Natural killer cell (primary cell): ENCODE measurements around the gene AMN. TPM values are rescaled to one million over a fixed set of nuclear protein-coding genes. Genes with fewer than 3 reads are reported as not detected.

Experiments
- ATAC-seq, 3 donors: fragments of 150-1000 bp in 2 of 3; fragments of 200-7000 bp in 1 of 3; cut with Tn5 transposase; 1 replicate in 1 of 3; 2 replicates in 2 of 3; pipeline ENCODE4 v1.10.0; 2021; ENCODE audit warnings: mild to moderate bottlenecking in 2 of 3, moderate library complexity in 2 of 3
- DNase-seq, 2 donors: peaks; one replicate each; pipeline versions ENCODE4 v3.0.0 to v3.0.0-alpha.2; 2013 to 2021; ENCODE audit warnings: mixed read lengths in 1 of 2
- H3K27ac ChIP-seq: one replicate; pipeline ENCODE4 v1.5.1; 2013; ENCODE audit warnings: mild to moderate bottlenecking, low read length
- H3K27me3 ChIP-seq: one replicate; pipeline ENCODE4 v1.6.1; 2013; ENCODE audit warnings: low read length; ENCODE audit not compliant: control insufficient read depth, insufficient read depth
- H3K36me3 ChIP-seq: one replicate; pipeline ENCODE4 v1.6.1; 2013; ENCODE audit warnings: low read length; ENCODE audit not compliant: control insufficient read depth, insufficient read depth
- H3K4me1 ChIP-seq: one replicate; pipeline ENCODE4 v1.6.1; 2013; ENCODE audit warnings: low read length; ENCODE audit not compliant: control insufficient read depth, insufficient read depth
- H3K4me3 ChIP-seq: one replicate; pipeline ENCODE4 v1.5.1; 2013; ENCODE audit warnings: low read length
- H3K9me3 ChIP-seq: one replicate; pipeline ENCODE4 v1.6.1; 2013; ENCODE audit warnings: low read length; ENCODE audit not compliant: control insufficient read depth, insufficient read depth
- H3K27ac Mint-ChIP-seq, 2 donors: one replicate each; pipeline ENCODE4 v1.8.0; 2022; ENCODE audit warnings: mild to moderate bottlenecking in 2 of 2, mixed read lengths in 2 of 2, moderate library complexity in 1 of 2
- H3K27me3 Mint-ChIP-seq, 2 donors: one replicate each; pipeline ENCODE4 v1.8.0; 2022; ENCODE audit warnings: low read depth in 2 of 2, mixed read lengths in 2 of 2
- H3K36me3 Mint-ChIP-seq: one replicate; pipeline ENCODE4 v1.8.0; 2022; ENCODE audit warnings: mixed read lengths
- H3K4me1 Mint-ChIP-seq, 2 donors: one replicate each; pipeline ENCODE4 v1.8.0; 2022; ENCODE audit warnings: mixed read lengths in 2 of 2
- H3K4me3 Mint-ChIP-seq: one replicate; pipeline ENCODE4 v1.8.0; 2022; ENCODE audit warnings: mild to moderate bottlenecking, moderate library complexity, mixed read lengths
- H3K9me3 Mint-ChIP-seq, 2 donors: one replicate each; pipeline ENCODE4 v1.8.0; 2022; ENCODE audit warnings: mixed read lengths in 2 of 2
- WGBS: methylation state at CpG from one replicate; pipeline ENCODE4 v1.1.7; 2013; ENCODE audit warnings: missing lambda C conversion rate; ENCODE audit not compliant: insufficient coverage; 5-methylcytosine and 5-hydroxymethylcytosine counted together
- intact Hi-C: fragments of 100-400 bp; cut with micrococcal nuclease; formaldehyde crosslinking; loops from one replicate; pipeline ENCODE4 v1.14.2; 2022
- total RNA-seq, 4 donors: library from RNA; stranded (reverse); fragments of 120-200 nt in 1 of 4; gene quantifications; one replicate each; pipeline versions ENCODE4 v1.2.3 to v1.2.4, GENCODE V29; 2013 to 2022
- TF ChIP-seq, protein P1 (sequence below): fragments of 200-600 bp; IDR thresholded peaks from one replicate; pipeline ENCODE4 v1.8.0; 2022; ENCODE audit warnings: antibody characterized with exemption

The AMN gene
- total RNA-seq, 3 donors from 2014 or later (not counting 1 experiment from before 2014, with no cell fraction given) = 0.24 to 2.4 (median 2.0) TPM

- DNase-seq (peak in 1 of 2 donors; percentile 53), ATAC-seq (peak; percentile 66 to 84 (median 83))
- TF ChIP-seq, protein P1, sequence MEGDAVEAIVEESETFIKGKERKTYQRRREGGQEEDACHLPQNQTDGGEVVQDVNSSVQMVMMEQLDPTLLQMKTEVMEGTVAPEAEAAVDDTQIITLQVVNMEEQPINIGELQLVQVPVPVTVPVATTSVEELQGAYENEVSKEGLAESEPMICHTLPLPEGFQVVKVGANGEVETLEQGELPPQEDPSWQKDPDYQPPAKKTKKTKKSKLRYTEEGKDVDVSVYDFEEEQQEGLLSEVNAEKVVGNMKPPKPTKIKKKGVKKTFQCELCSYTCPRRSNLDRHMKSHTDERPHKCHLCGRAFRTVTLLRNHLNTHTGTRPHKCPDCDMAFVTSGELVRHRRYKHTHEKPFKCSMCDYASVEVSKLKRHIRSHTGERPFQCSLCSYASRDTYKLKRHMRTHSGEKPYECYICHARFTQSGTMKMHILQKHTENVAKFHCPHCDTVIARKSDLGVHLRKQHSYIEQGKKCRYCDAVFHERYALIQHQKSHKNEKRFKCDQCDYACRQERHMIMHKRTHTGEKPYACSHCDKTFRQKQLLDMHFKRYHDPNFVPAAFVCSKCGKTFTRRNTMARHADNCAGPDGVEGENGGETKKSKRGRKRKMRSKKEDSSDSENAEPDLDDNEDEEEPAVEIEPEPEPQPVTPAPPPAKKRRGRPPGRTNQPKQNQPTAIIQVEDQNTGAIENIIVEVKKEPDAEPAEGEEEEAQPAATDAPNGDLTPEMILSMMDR = no peak
- Histone ChIP-seq H3K27me3 (no peaks in the 10 kb centered on the region), H3K4me3 (no peak overlapping the region), H3K4me1 (peaks cover 38% of the 10 kb centered on the region), H3K9me3 (no peaks in the 10 kb centered on the region), H3K36me3 (peaks cover 22% of the 10 kb centered on the region), H3K27ac (peak overlapping the region; percentile 64)
- intact Hi-C loops = no loop called here
- Mint-ChIP-seq H3K27ac (peak overlapping the region; percentile 63 to 78), H3K9me3 (no peaks in the 10 kb centered on the region), H3K36me3 (peaks cover 7% of the 10 kb centered on the region), H3K4me3 (peak overlapping the region; percentile 30), H3K27me3 (no peaks in the 10 kb centered on the region), H3K4me1 (peaks cover 31% of the 10 kb centered on the region in 2 donors)
- 63% methylated on average over 39 of the region's 39 CpGs for WGBS
Measured at GRCh38 chr14:102900631-102901571, 21.6 kb upstream of the AMN start.

DNA sequence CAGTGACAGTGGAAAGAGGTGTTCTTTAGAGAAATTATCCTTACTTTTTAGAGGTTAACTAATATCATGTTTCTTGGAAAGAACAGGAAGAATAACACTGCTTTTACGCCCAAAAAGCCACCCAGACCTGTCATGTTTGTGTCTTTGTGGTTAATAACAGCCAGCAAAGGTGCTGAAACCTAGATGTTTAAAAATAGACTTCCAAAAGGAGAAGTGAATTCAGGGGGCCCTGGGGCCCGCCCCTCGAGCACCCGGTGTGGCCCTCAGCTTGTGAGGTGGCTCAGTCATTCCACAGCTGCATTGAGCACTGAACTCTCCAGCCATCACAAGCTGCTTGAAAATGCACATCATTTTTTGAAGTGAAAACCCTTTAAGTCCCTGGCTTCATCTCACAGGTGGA, 20.8 kb upstream of the AMN start:
- no peaks in the 10 kb centered on the region for H3K9me3 Mint-ChIP-seq
- H3K4me1 Mint-ChIP-seq = peaks cover 31% of the 10 kb centered on the region in 2 donors
- H3K27ac ChIP-seq = peak overlapping the region; percentile 64
- no peaks in the 10 kb centered on the region for H3K9me3 ChIP-seq
- ATAC-seq (peak; percentile 29 to 40 (median 36)), DNase-seq (no peak)
- peak overlapping the region; percentile 63 to 78 for H3K27ac Mint-ChIP-seq
- TF ChIP-seq, protein P1 = no peak
- peaks cover 26% of the 10 kb centered on the region for H3K36me3 ChIP-seq
- no peak overlapping the region for H3K4me3 ChIP-seq
- peaks cover 7% of the 10 kb centered on the region for H3K36me3 Mint-ChIP-seq
- intact Hi-C loops = no loop called here
- H3K4me3 Mint-ChIP-seq = peak overlapping the region; percentile 30
- peaks cover 38% of the 10 kb centered on the region for H3K4me1 ChIP-seq
- no peaks in the 10 kb centered on the region for H3K27me3 Mint-ChIP-seq
- 9% methylated on average over 3 of the region's 4 CpGs for WGBS
- H3K27me3 ChIP-seq = no peaks in the 10 kb centered on the region

GRCh38 chr14:102902086-102902485, 20.4 kb upstream of the AMN start:
- Histone ChIP-seq H3K9me3 (no peaks in the 10 kb centered on the region), H3K4me1 (peaks cover 38% of the 10 kb centered on the region), H3K36me3 (peaks cover 31% of the 10 kb centered on the region), H3K27ac (peak overlapping the region; percentile 64), H3K4me3 (no peak overlapping the region), H3K27me3 (no peaks in the 10 kb centered on the region)
- H3K9me3 Mint-ChIP-seq = no peaks in the 10 kb centered on the region
- DNase-seq = no peak
- peak overlapping the region in 1 of 2 donors; percentile 64 for H3K27ac Mint-ChIP-seq
- no peak overlapping the region for H3K4me3 Mint-ChIP-seq
- H3K27me3 Mint-ChIP-seq = no peaks in the 10 kb centered on the region
- WGBS = 69% methylated on average over 7 of the region's 7 CpGs
- TF ChIP-seq, protein P1 = no peak
- intact Hi-C loops = no loop called here
- peaks cover 31% of the 10 kb centered on the region in 2 donors for H3K4me1 Mint-ChIP-seq
- no peak for ATAC-seq
- peaks cover 7% of the 10 kb centered on the region for H3K36me3 Mint-ChIP-seq
